ENCODE data around the gene SALL3. TPM values are rescaled to one million over a fixed set of nuclear protein-coding genes. Genes with fewer than 3 reads are reported as not detected.

SALL3 gene
- total and polyA plus RNA-seq, 7 donors: not detected

- no peaks in the 10 kb centered on the region for H3K36me3 ChIP-seq
- no peak for DNase-seq
- intact Hi-C loops (cut with DNase I): no loop called here
- TF ChIP-seq EP300 (IDR thresholded peaks at IDR 0.05) (no peak), POLR2A (IDR thresholded peaks at IDR 0.05) (no peak), POLR2AphosphoS5 (IDR thresholded peaks at IDR 0.05) (no peak), CTCF (IDR thresholded peaks at IDR 0.05) (no peak)
- peak overlapping the region in 2 of 4 donors; percentile 16 to 25 for H3K4me3 ChIP-seq
- peaks cover 0 to 30% (median 29%) of the 10 kb centered on the region in 4 donors for H3K4me1 ChIP-seq
- H3K27ac ChIP-seq: no peak overlapping the region
- H3K27me3 ChIP-seq: peaks cover 57 to 96% (median 91%) of the 10 kb centered on the region in 3 donors
- 1 to 7% methylated on average over 97 of the region's 98 CpGs for WGBS, 2 donors
- H3K9me3 ChIP-seq: no peaks in the 10 kb centered on the region
These were observed 425 bp upstream of the SALL3 start for GRCh38 chr18:78979056-78979729.

- H3K4me3 ChIP-seq: peak overlapping the region in 1 of 4 donors; percentile 4
- 3 to 18% methylated on average over 71 of the region's 71 CpGs for WGBS, 2 donors
- no peak overlapping the region for H3K27ac ChIP-seq
- H3K9me3 ChIP-seq: no peaks in the 10 kb centered on the region
- H3K4me1 ChIP-seq: peaks cover 0 to 26% (median 25%) of the 10 kb centered on the region in 4 donors
- TF ChIP-seq POLR2A (IDR thresholded peaks at IDR 0.05) (no peak), EP300 (IDR thresholded peaks at IDR 0.05) (no peak), POLR2AphosphoS5 (IDR thresholded peaks at IDR 0.05) (no peak), CTCF (IDR thresholded peaks at IDR 0.05) (no peak)
- H3K27me3 ChIP-seq: peaks cover 57 to 96% (median 90%) of the 10 kb centered on the region in 3 donors
- intact Hi-C loops (cut with DNase I): loop anchor here (10.0 kb wide), 1 partner anchor 1076 kb away; no protein-coding TSS in a partner anchor
- DNase-seq: no peak
- no peaks in the 10 kb centered on the region for H3K36me3 ChIP-seq
These were observed 707 bp downstream of the SALL3 start for GRCh38 chr18:78980279-78980771.

- intact Hi-C loops (cut with DNase I): loop anchor here (10.0 kb wide), 1 partner anchor 1076 kb away; no protein-coding TSS in a partner anchor
These were observed 1.3 kb downstream of the SALL3 start for GRCh38 chr18:78980777-78981380.

GRCh38 chr18:78981394-78981831, 1.8 kb downstream of the SALL3 start:
- intact Hi-C loops (cut with DNase I): loop anchor here (10.0 kb wide), 1 partner anchor 1077 kb away; no protein-coding TSS in a partner anchor
- H3K27ac ChIP-seq: no peak overlapping the region
- peaks cover 60 to 96% (median 90%) of the 10 kb centered on the region in 3 donors for H3K27me3 ChIP-seq
- peaks cover 0 to 26% (median 25%) of the 10 kb centered on the region in 4 donors for H3K4me1 ChIP-seq
- DNase-seq: no peak
- H3K4me3 ChIP-seq: no peak overlapping the region
- WGBS, 2 donors: 10 to 22% methylated on average over 13 of the region's 13 CpGs
- no peaks in the 10 kb centered on the region for H3K9me3 ChIP-seq
- TF ChIP-seq EP300 (IDR thresholded peaks at IDR 0.05): no peak
- no peak for TF ChIP-seq POLR2A (IDR thresholded peaks at IDR 0.05)
- no peak for TF ChIP-seq POLR2AphosphoS5 (IDR thresholded peaks at IDR 0.05)
- no peak for TF ChIP-seq CTCF (IDR thresholded peaks at IDR 0.05)
- H3K36me3 ChIP-seq: no peaks in the 10 kb centered on the region

More at GRCh38 chr18:78980777-78981380, 1.3 kb downstream of the SALL3 start:
- DNase-seq: no peak
- H3K4me3 ChIP-seq: peak overlapping the region in 1 of 4 donors; percentile 4
- TF ChIP-seq POLR2AphosphoS5 (IDR thresholded peaks at IDR 0.05) (no peak), POLR2A (IDR thresholded peaks at IDR 0.05) (no peak), EP300 (IDR thresholded peaks at IDR 0.05) (no peak), CTCF (IDR thresholded peaks at IDR 0.05) (no peak)
- H3K4me1 ChIP-seq: peaks cover 0 to 26% (median 25%) of the 10 kb centered on the region in 4 donors
- H3K27ac ChIP-seq: no peak overlapping the region
- peaks cover 60 to 96% (median 90%) of the 10 kb centered on the region in 3 donors for H3K27me3 ChIP-seq
- no peaks in the 10 kb centered on the region for H3K36me3 ChIP-seq
- no peaks in the 10 kb centered on the region for H3K9me3 ChIP-seq
- WGBS, 2 donors: 3 to 15% methylated on average over 68 of the region's 68 CpGs
